K562 (cell line): ENCODE data around the gene DOLPP1. TPM values are rescaled to one million over a fixed set of nuclear protein-coding genes. Genes with fewer than 3 reads are reported as not detected.

Source experiments
- KLF1 ChIP-seq: fragments of 450-650 bp; IDR thresholded peaks from 2 replicates; pipeline ENCODE4 v1.6.1; 2016; ENCODE audit warnings: missing genetic modification characterization, missing compliant biosample characterization
- NFE2 ChIP-seq: IDR thresholded peaks from 2 replicates; pipeline ENCODE4 v1.6.1; 2014; ENCODE audit warnings: antibody characterized with exemption, low read depth
- NFYB ChIP-seq: IDR thresholded peaks from 2 replicates; pipeline ENCODE4 v1.6.1; 2011; ENCODE audit warnings: mild to moderate bottlenecking, moderate library complexity; ENCODE audit not compliant: insufficient read length; ENCODE audit errors: extremely low read depth
- RBM22 ChIP-seq: fragments of 200-400 bp; formaldehyde crosslinking; IDR thresholded peaks from 2 replicates; pipeline ENCODE4 v1.6.1; 2018; ENCODE audit warnings: low read length, low read depth; ENCODE audit not compliant: poor library complexity, severe bottlenecking
- SP1 ChIP-seq: sonication (generic); formaldehyde crosslinking; IDR thresholded peaks from 2 replicates; pipeline ENCODE4 v1.8.1; 2022; ENCODE audit warnings: mild to moderate bottlenecking, missing genetic modification reagents
- TCF7 ChIP-seq: sonication (generic); IDR thresholded peaks from 2 replicates; pipeline ENCODE4 v1.6.1; 2016; ENCODE audit warnings: antibody characterized with exemption, borderline replicate concordance
- ZBTB8A ChIP-seq: fragments of 450-650 bp; IDR thresholded peaks from 2 replicates; pipeline ENCODE4 v1.6.1; 2018; ENCODE audit warnings: mild to moderate bottlenecking, moderate library complexity; ENCODE audit not compliant: partially characterized antibody
- ZNF512 ChIP-seq: IDR thresholded peaks from 2 replicates; pipeline ENCODE4 v1.6.1; 2016; ENCODE audit warnings: missing genetic modification characterization, missing compliant biosample characterization
- polyA plus RNA-seq, 8 experiments: library from polyadenylated mRNA; depleted of rRNA in 4 of 8; stranded (reverse) in 5 of 8; unstranded in 3 of 8; fragments of >200 nt; fragmentation: Nextera tagmentation in 2 of 8; fragmentation: Illumina TruSeq in 1 of 8; extraction: Ambion mirVana in 2 of 8; extraction: Trizol in 1 of 8; gene quantifications; 2 replicates each; pipeline versions ENCODE4 v1.2.1 to v1.2.3, GENCODE V29; 2011 to 2014; ENCODE audit warnings: inconsistent platforms in 1 of 8, missing spikeins in 1 of 8
- total RNA-seq, 7 experiments: library from RNA; depleted of rRNA in 6 of 7; stranded (reverse); fragments of >200 nt in 6 of 7; fragmentation: Illumina TruSeq in 2 of 7; extraction: Trizol in 2 of 7; gene quantifications; 2 replicates each; pipeline versions ENCODE4 v1.2.1 to v1.2.3, GENCODE V29; 2011 to 2021; ENCODE audit warnings: low replicate concordance in 1 of 7
- TF ChIP-seq, protein P1 (sequence below): sonication (generic); formaldehyde crosslinking; IDR thresholded peaks from 2 replicates; pipeline ENCODE4 v1.8.1; 2023; ENCODE audit warnings: mild to moderate bottlenecking, missing genetic modification reagents
- TF ChIP-seq, protein P2 (sequence below), 2 experiments: fragments of 450-650 bp; formaldehyde crosslinking in 1 of 2; IDR thresholded peaks; 2 replicates each; pipeline versions ENCODE4 v1.4.0 to v1.6.1; 2014 to 2020; ENCODE audit warnings: mild to moderate bottlenecking in 2 of 2, borderline replicate concordance in 1 of 2, low read depth in 1 of 2
- TF ChIP-seq, protein P3 (sequence below): fragments of 450-650 bp; IDR thresholded peaks from 2 replicates; pipeline ENCODE4 v1.7.1; 2018; ENCODE audit warnings: mild to moderate bottlenecking, low read depth; ENCODE audit not compliant: partially characterized antibody

The DOLPP1 gene
- total and polyA plus RNA-seq, 9 of the 15 experiments (the other 6 are each of a cell fraction or from before 2014, with no cell fraction given), result 3.0 to 39.8 (median 30.5) TPM

DNA sequence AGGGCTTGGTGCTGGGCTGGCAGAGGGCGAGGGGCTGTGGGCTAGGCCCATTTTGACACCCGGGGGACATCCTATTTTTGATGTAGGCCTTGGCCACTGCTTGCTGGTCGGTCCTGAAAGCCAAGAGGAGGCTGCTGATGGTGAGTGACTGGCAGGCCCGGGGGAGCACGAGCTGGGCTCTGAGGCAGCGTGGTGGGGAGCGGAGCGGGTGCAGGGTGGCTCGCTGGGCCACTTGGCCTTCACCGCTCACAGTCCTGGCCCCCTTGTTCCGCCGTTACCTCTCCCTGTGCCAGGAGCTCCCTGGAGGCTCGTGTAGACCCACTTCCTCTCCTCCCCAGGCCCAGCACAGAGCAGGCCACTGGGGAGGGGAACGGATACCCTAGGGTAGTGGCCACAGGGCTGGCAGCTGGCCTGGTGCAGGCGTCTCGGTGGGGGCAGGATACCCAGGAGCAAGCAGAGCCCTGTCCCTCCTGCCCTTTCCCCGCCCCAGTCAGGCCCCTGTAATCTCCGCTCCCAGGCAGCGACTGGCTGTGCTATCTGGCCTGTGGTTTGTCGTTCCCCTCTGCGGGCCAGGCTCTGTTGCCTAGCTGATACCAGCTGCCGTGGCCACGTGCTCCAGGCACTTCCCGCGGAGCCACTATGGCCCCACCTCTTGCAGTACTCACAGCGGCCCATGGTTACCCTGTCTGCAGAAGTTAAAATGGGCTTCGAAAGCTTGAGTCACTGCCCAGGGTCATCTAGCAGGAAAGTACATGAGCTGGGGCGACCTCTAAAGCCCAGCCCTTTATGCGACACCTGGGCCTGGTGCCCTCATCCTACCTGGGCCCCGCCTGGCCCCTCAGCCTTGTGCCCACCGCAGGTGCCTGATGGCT is 11.7 kb upstream of the DOLPP1 start (continued):
- TF ChIP-seq NFE2 (peak; percentile 26; the same call in 1 of the 2 replicates), ZNF512 (tag) (no peak), ZBTB8A (no peak), RBM22 (peak; percentile 69), NFYB (no peak), TCF7 (0 out of 2 replicates have a peak, but pooled peaks have one; percentile 75), SP1 (peak; percentile 95), KLF1 (tag) (no peak; the same call in 1 of the 2 replicates)
- TF ChIP-seq, protein P1, sequence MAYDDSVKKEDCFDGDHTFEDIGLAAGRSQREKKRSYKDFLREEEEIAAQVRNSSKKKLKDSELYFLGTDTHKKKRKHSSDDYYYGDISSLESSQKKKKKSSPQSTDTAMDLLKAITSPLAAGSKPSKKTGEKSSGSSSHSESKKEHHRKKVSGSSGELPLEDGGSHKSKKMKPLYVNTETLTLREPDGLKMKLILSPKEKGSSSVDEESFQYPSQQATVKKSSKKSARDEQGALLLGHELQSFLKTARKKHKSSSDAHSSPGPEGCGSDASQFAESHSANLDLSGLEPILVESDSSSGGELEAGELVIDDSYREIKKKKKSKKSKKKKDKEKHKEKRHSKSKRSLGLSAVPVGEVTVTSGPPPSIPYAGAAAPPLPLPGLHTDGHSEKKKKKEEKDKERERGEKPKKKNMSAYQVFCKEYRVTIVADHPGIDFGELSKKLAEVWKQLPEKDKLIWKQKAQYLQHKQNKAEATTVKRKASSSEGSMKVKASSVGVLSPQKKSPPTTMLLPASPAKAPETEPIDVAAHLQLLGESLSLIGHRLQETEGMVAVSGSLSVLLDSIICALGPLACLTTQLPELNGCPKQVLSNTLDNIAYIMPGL (CRISPR knock-in tag), result no peak; the same call in 1 of the 2 replicates
- TF ChIP-seq, protein P2, sequence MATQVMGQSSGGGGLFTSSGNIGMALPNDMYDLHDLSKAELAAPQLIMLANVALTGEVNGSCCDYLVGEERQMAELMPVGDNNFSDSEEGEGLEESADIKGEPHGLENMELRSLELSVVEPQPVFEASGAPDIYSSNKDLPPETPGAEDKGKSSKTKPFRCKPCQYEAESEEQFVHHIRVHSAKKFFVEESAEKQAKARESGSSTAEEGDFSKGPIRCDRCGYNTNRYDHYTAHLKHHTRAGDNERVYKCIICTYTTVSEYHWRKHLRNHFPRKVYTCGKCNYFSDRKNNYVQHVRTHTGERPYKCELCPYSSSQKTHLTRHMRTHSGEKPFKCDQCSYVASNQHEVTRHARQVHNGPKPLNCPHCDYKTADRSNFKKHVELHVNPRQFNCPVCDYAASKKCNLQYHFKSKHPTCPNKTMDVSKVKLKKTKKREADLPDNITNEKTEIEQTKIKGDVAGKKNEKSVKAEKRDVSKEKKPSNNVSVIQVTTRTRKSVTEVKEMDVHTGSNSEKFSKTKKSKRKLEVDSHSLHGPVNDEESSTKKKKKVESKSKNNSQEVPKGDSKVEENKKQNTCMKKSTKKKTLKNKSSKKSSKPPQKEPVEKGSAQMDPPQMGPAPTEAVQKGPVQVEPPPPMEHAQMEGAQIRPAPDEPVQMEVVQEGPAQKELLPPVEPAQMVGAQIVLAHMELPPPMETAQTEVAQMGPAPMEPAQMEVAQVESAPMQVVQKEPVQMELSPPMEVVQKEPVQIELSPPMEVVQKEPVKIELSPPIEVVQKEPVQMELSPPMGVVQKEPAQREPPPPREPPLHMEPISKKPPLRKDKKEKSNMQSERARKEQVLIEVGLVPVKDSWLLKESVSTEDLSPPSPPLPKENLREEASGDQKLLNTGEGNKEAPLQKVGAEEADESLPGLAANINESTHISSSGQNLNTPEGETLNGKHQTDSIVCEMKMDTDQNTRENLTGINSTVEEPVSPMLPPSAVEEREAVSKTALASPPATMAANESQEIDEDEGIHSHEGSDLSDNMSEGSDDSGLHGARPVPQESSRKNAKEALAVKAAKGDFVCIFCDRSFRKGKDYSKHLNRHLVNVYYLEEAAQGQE (IDR thresholded peaks at IDR 0.05; ENCODE audit: borderline replicate concordance), result peak; percentile 81
- TF ChIP-seq, protein P2 (CRISPR knock-in tag; IDR thresholded peaks at IDR 0.05; ENCODE audit: low read depth), result peak; percentile 52; the same call in 1 of the 2 replicates
- TF ChIP-seq, protein P3, sequence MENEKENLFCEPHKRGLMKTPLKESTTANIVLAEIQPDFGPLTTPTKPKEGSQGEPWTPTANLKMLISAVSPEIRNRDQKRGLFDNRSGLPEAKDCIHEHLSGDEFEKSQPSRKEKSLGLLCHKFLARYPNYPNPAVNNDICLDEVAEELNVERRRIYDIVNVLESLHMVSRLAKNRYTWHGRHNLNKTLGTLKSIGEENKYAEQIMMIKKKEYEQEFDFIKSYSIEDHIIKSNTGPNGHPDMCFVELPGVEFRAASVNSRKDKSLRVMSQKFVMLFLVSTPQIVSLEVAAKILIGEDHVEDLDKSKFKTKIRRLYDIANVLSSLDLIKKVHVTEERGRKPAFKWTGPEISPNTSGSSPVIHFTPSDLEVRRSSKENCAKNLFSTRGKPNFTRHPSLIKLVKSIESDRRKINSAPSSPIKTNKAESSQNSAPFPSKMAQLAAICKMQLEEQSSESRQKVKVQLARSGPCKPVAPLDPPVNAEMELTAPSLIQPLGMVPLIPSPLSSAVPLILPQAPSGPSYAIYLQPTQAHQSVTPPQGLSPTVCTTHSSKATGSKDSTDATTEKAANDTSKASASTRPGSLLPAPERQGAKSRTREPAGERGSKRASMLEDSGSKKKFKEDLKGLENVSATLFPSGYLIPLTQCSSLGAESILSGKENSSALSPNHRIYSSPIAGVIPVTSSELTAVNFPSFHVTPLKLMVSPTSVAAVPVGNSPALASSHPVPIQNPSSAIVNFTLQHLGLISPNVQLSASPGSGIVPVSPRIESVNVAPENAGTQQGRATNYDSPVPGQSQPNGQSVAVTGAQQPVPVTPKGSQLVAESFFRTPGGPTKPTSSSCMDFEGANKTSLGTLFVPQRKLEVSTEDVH, result peak; percentile 88
